Upper lobe of left lung (tissue), 6 donors: ENCODE measurements around the gene NHERF1. TPM values are rescaled to one million over a fixed set of nuclear protein-coding genes. Genes with fewer than 3 reads are reported as not detected.
A peak's percentile ranks its signal among the peaks of the same experiment; 100 is the strongest.

ENCODE experiments used
- ATAC-seq, 2 donors: fragments of 200-7000 bp; cut with Tn5 transposase; one replicate each; pipeline ENCODE4 v1.9.1; 2022; ENCODE audit warnings: mild to moderate bottlenecking in 2 of 2, moderate library complexity in 2 of 2; ENCODE audit not compliant: low FRiP score in 2 of 2
- DNase-seq, 2 donors: peaks; one replicate each; pipeline ENCODE4 v3.0.0-alpha.2; 2019 to 2020
- H3K27ac ChIP-seq, 4 donors: fragments of 200-600 bp; sonication (generic); one replicate each; pipeline ENCODE4 v1.5.1; 2016 to 2019
- H3K27me3 ChIP-seq, 4 donors: fragments of 200-600 bp; sonication (generic); one replicate each; pipeline ENCODE4 v1.5.1; 2017 to 2019
- H3K36me3 ChIP-seq, 4 donors: fragments of 200-600 bp; sonication (generic); one replicate each; pipeline ENCODE4 v1.5.1; 2016 to 2019
- H3K4me1 ChIP-seq, 4 donors: fragments of 200-600 bp; sonication (generic); one replicate each; pipeline ENCODE4 v1.5.1; 2018 to 2019
- H3K4me3 ChIP-seq, 4 donors: fragments of 200-600 bp; sonication (generic); one replicate each; pipeline ENCODE4 v1.5.1; 2017 to 2019; ENCODE audit warnings: mild to moderate bottlenecking in 2 of 4, moderate library complexity in 1 of 4
- H3K9me3 ChIP-seq, 4 donors: fragments of 200-600 bp; sonication (generic); one replicate each; pipeline ENCODE4 v1.5.1; 2018 to 2019
- EP300 ChIP-seq, 4 donors: sonication (generic); formaldehyde crosslinking; IDR thresholded peaks; one replicate each; pipeline ENCODE4 v1.5.1; 2017; ENCODE audit warnings: antibody characterized with exemption in 4 of 4, control low read depth in 2 of 4
- POLR2A ChIP-seq, 4 donors: fragments of 450-650 bp; IDR thresholded peaks; one replicate each; pipeline ENCODE4 v1.5.1; 2016 to 2017; ENCODE audit warnings: antibody characterized with exemption in 4 of 4, mild to moderate bottlenecking in 2 of 4
- POLR2AphosphoS5 ChIP-seq, 2 donors: sonication (generic); formaldehyde crosslinking; IDR thresholded peaks; one replicate each; pipeline ENCODE4 v1.5.1; 2017; ENCODE audit warnings: antibody characterized with exemption in 2 of 2
- WGBS, 2 donors: methylation state at CpG; one replicate each; pipeline ENCODE4 v1.1.5; 2017 to 2018; 5-methylcytosine and 5-hydroxymethylcytosine counted together
- total RNA-seq, 6 donors: library from RNA; depleted of rRNA in 4 of 6; stranded (reverse); fragments of >200 nt in 4 of 6; gene quantifications; one replicate each; pipeline versions ENCODE4 v1.1.0 to v1.2.1, GENCODE V29; 2016 to 2021
- TF ChIP-seq, protein P1 (sequence below), 6 experiments: fragments of 450-650 bp in 4 of 6; fragments of 200-600 bp in 2 of 6; sonication (generic) in 2 of 6; IDR thresholded peaks; one replicate each; pipeline ENCODE4 v1.5.1; 2016 to 2019; ENCODE audit warnings: antibody characterized with exemption in 6 of 6
- donor health status: DM: no; HTN: no; CAD: no; lungs with moderate emphysema.
- donor health status: DM: no; HTN: yes; CAD: no; lungs with severe emphysema.

NHERF1 gene
- total RNA-seq, 6 donors from 2014 or later: 21.6 to 49.4 (median 34.8) TPM

DNA sequence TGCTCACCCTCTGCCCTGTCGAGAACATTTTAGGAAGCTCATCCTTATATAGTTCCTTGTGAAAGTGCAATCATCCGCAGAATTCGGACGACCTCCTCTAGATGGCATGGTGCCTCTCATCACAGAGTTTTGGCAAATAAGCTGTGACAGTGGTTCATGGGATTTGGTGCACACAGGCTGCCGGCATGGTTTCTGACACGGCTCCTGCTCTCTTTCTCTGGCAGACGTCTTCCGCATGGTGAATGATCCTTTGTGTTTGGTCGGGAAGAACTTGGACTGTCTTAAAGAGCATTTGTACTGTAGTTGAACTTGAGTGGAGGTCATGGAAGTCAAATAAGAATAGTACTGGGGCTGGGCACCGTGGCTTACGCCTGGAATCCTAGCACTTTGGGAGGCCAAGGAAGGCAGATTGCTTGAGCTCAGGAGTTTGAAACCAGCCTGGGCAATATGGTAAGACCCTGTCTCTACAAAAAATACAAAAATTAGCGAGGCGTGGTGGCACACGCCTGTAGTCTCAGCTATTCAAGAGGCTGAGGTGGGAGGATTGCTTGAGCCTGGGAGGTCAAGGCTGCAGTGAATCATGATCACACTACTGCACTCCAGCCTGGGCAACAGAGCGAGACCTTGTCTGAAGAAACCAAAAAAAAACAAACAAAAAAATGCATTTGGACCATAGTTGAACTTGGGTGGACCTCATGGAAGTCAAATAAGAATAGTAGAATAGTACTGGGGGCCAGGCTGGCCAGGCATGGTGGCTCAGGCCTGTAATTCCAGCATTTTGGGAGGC, 62.5 kb downstream of the NHERF1 start:
- no peak for TF ChIP-seq POLR2A (IDR thresholded peaks at IDR 0.05)
- TF ChIP-seq POLR2AphosphoS5 (IDR thresholded peaks at IDR 0.05): no peak
- TF ChIP-seq, protein P1, sequence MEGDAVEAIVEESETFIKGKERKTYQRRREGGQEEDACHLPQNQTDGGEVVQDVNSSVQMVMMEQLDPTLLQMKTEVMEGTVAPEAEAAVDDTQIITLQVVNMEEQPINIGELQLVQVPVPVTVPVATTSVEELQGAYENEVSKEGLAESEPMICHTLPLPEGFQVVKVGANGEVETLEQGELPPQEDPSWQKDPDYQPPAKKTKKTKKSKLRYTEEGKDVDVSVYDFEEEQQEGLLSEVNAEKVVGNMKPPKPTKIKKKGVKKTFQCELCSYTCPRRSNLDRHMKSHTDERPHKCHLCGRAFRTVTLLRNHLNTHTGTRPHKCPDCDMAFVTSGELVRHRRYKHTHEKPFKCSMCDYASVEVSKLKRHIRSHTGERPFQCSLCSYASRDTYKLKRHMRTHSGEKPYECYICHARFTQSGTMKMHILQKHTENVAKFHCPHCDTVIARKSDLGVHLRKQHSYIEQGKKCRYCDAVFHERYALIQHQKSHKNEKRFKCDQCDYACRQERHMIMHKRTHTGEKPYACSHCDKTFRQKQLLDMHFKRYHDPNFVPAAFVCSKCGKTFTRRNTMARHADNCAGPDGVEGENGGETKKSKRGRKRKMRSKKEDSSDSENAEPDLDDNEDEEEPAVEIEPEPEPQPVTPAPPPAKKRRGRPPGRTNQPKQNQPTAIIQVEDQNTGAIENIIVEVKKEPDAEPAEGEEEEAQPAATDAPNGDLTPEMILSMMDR (IDR thresholded peaks at IDR 0.05): no peak
- no peak for TF ChIP-seq EP300 (IDR thresholded peaks at IDR 0.05)
- H3K9me3 ChIP-seq: no peaks in the 10 kb centered on the region
- H3K36me3 ChIP-seq: peaks cover 0 to 10% (median 2%) of the 10 kb centered on the region in 4 donors
- H3K4me3 ChIP-seq: no peak overlapping the region
- DNase-seq (no peak), ATAC-seq (no peak)
- H3K4me1 ChIP-seq: peaks cover 6 to 48% (median 33%) of the 10 kb centered on the region in 4 donors
- no peaks in the 10 kb centered on the region for H3K27me3 ChIP-seq
- no peak overlapping the region for H3K27ac ChIP-seq
- 93 to 94% methylated on average over 15 of the region's 15 CpGs for WGBS, 2 donors

DNA sequence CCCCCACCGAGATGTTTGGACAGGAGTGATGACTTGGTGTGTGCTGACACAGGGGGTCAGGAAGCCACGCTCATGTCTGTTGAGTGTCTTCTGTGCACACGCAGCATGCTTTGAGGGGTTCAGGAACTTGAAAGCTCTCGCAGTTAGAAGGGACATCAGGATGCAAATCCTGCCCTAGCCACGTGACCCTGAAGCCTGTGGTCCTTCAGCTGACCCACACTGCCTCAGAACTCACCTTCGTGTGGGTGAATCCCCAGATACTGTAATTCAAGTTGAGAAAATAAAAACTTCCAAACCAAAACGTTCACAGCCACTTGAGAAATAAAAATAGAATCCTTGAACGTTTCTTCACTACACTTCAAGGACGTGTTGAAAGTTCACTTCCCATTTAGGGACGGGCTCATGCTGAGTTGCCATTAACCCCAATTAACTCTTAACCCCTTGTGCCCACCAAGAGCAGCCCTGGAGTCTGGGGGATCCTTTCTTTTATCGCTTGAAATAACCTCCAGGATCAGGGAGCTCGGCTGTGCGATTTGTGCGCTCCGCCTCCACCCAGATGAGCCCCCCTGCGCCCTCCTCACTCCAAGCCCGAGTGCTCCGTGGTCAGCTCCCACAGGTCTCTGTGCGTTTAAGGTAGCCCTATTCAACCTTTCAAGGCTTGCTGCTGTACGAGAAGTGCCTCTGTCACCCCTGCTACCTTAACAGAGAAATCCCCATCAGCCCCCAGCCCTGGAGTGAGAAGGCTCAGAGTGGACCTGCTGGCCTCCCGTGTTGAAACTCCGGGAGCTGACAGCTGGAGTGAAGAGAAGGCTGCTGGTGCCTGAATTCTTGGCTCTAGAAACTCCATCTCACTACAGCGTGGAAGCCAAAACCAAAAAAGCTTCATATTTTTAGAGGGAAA, 63.9 kb downstream of the NHERF1 start:
- DNase-seq: peak in 1 of 2 donors; percentile 78
- ATAC-seq: peak; percentile 32 to 71
- 44 to 54% methylated on average over 23 of the region's 23 CpGs for WGBS, 2 donors

DNA sequence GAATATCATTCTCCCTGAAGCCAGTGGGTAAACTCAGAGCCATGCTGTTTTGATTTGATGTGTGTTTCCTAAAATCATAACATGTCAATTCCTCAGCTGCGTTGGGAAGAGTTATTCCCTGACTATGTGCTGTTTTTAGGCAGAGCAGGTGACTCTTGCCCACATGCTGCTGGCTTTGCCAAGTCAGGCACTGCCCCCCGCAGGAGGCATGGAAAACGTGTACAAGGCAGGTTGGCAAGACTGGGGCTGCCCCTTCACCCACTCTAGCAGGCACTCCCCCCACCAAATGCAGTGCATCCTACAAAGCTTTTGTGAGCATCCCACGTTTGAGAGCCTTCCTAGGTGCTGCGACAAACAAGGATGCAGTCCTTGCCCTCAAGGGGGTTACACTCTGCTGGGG, 66.0 kb downstream of the NHERF1 start:
- Histone ChIP-seq H3K36me3 (peaks cover 0 to 13% (median 8%) of the 10 kb centered on the region in 4 donors), H3K27me3 (no peaks in the 10 kb centered on the region), H3K4me3 (no peak overlapping the region), H3K4me1 (peaks cover 6 to 40% (median 28%) of the 10 kb centered on the region in 4 donors), H3K27ac (no peak overlapping the region), H3K9me3 (no peaks in the 10 kb centered on the region)
- TF ChIP-seq, protein P1 (IDR thresholded peaks at IDR 0.05): no peak
- TF ChIP-seq POLR2A (IDR thresholded peaks at IDR 0.05) (no peak), POLR2AphosphoS5 (IDR thresholded peaks at IDR 0.05) (no peak), EP300 (IDR thresholded peaks at IDR 0.05) (no peak)
- ATAC-seq (no peak), DNase-seq (no peak)
- WGBS, 2 donors: 81 to 88% methylated on average over 5 of the region's 5 CpGs

More for the DNA sequence above, 63.9 kb downstream of the NHERF1 start:
- no peaks in the 10 kb centered on the region for H3K9me3 ChIP-seq
- TF ChIP-seq POLR2A (IDR thresholded peaks at IDR 0.05): no peak
- TF ChIP-seq EP300 (IDR thresholded peaks at IDR 0.05): peak in 1 of 4 donors; percentile 4
- H3K4me1 ChIP-seq: peaks cover 6 to 40% (median 28%) of the 10 kb centered on the region in 4 donors
- H3K27me3 ChIP-seq: no peaks in the 10 kb centered on the region
- H3K27ac ChIP-seq: peak overlapping the region in 3 of 4 donors; percentile 36 to 79 (median 70)
- H3K4me3 ChIP-seq: peak overlapping the region in 3 of 4 donors; percentile 10 to 32 (median 31)
- peaks cover 0 to 8% (median 3%) of the 10 kb centered on the region in 4 donors for H3K36me3 ChIP-seq

DNA sequence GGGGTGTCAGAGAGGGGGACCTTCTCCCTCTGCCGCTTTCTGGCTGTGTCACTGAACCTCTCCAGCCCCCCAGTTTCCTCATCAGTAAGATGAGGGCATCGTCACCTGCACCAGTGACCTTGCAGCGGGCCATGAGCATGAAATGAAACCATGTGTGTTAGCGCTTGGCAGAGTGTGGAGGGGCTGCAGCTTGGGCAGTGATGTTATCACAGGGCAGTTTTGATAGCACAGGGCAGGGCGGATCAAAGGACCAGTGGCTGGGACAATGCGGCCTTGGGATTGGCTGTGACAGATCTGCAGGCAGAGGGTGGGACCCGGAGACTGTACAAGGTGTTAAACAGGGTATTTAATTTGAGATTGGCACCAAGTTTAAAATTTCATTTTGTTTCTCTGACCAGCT, 66.6 kb downstream of the NHERF1 start:
- H3K36me3 ChIP-seq: peaks cover 0 to 18% (median 14%) of the 10 kb centered on the region in 4 donors
- peaks cover 6 to 40% (median 28%) of the 10 kb centered on the region in 4 donors for H3K4me1 ChIP-seq
- no peak overlapping the region for H3K4me3 ChIP-seq
- H3K27me3 ChIP-seq: no peaks in the 10 kb centered on the region
- H3K27ac ChIP-seq: peak overlapping the region in 1 of 4 donors; percentile 40
- no peaks in the 10 kb centered on the region for H3K9me3 ChIP-seq
- DNase-seq (no peak), ATAC-seq (no peak)
- TF ChIP-seq POLR2AphosphoS5 (IDR thresholded peaks at IDR 0.05) (no peak), EP300 (IDR thresholded peaks at IDR 0.05) (no peak), POLR2A (IDR thresholded peaks at IDR 0.05) (no peak)
- TF ChIP-seq, protein P1 (IDR thresholded peaks at IDR 0.05): no peak
- WGBS, 2 donors: 96 to 98% methylated on average over 7 of the region's 7 CpGs
